ENCODE measurements around the gene TSC2.

TSC2 gene

GRCh38 chr16:2082171-2082982, 34.6 kb downstream of the TSC2 start:
- ChIA-PET CTCF (interaction anchor here (1.3 to 1.5 kb wide), 2 partner anchors 10 to 27 kb away, joined by 3 read pairs; no protein-coding TSS in a partner anchor), POLR2A (interaction anchor here (1.3 kb wide), 1 partner anchor 73 kb away, joined by 4 read pairs; the partner anchor contains the start of gene TRAF7)
- Histone ChIP-seq H3K4me3 (ENCODE audit: control insufficient read depth in 1 of 7, extremely low read depth in 1 of 7, insufficient read depth in 4 of 7, low read depth in 2 of 7, low read length in 6 of 7) (no peak overlapping the region), H3K27me3 (replicated peaks in 2 of 5; ENCODE audit: control insufficient read depth in 4 of 5, insufficient read depth in 5 of 5, low read length in 4 of 5) (no peaks in the 10 kb centered on the region), H3K9me3 (ENCODE audit: control extremely low read depth in 1 of 5, control insufficient read depth in 4 of 5, insufficient read depth in 2 of 5, low read depth in 1 of 5, low read length in 4 of 5) (no peaks in the 10 kb centered on the region), H3K4me1 (ENCODE audit: control extremely low read depth in 1 of 4, control insufficient read depth in 4 of 4, insufficient read depth in 4 of 4, low read length in 3 of 4) (no peaks in the 10 kb centered on the region), H3K36me3 (ENCODE audit: control insufficient read depth in 4 of 4, insufficient read depth in 4 of 4, low read length in 3 of 4) (peaks cover 5 to 90% (median 54%) of the 10 kb centered on the region in 4 experiments), H3K27ac (ENCODE audit: insufficient read depth in 1 of 2, low read depth in 1 of 2, low read length in 2 of 2, poor library complexity in 1 of 2, severe bottlenecking in 2 of 2) (no peak overlapping the region)
- no peak for DNase-seq
- WGBS (ENCODE audit: insufficient coverage) = 96% methylated on average over 30 of the region's 32 CpGs

GRCh38 chr16:2082983-2083364, 35.2 kb downstream of the TSC2 start:
- Histone ChIP-seq H3K9me3 (ENCODE audit: control extremely low read depth in 1 of 5, control insufficient read depth in 4 of 5, insufficient read depth in 2 of 5, low read depth in 1 of 5, low read length in 4 of 5) (no peaks in the 10 kb centered on the region), H3K4me1 (ENCODE audit: control extremely low read depth in 1 of 4, control insufficient read depth in 4 of 4, insufficient read depth in 4 of 4, low read length in 3 of 4) (no peaks in the 10 kb centered on the region), H3K4me3 (ENCODE audit: control insufficient read depth in 1 of 7, extremely low read depth in 1 of 7, insufficient read depth in 4 of 7, low read depth in 2 of 7, low read length in 6 of 7) (no peak overlapping the region), H3K36me3 (ENCODE audit: control insufficient read depth in 4 of 4, insufficient read depth in 4 of 4, low read length in 3 of 4) (peaks cover 5 to 93% (median 55%) of the 10 kb centered on the region in 4 experiments), H3K27me3 (replicated peaks in 2 of 5; ENCODE audit: control insufficient read depth in 4 of 5, insufficient read depth in 5 of 5, low read length in 4 of 5) (no peaks in the 10 kb centered on the region), H3K27ac (ENCODE audit: insufficient read depth in 1 of 2, low read depth in 1 of 2, low read length in 2 of 2, poor library complexity in 1 of 2, severe bottlenecking in 2 of 2) (no peak overlapping the region)
- no peak for DNase-seq
- POLR2A ChIA-PET = interaction anchor here (1.3 kb wide), 1 partner anchor 73 kb away, joined by 4 read pairs; the partner anchor contains the start of gene TRAF7
- 88% methylated on average over 15 of the region's 16 CpGs for WGBS (ENCODE audit: insufficient coverage)
- CTCF ChIA-PET = interaction anchor here (1.3 to 1.5 kb wide), 2 partner anchors 10 to 28 kb away, joined by 3 read pairs; no protein-coding TSS in a partner anchor

GRCh38 chr16:2083409-2083808, 35.6 kb downstream of the TSC2 start:
- Histone ChIP-seq H3K9me3 (ENCODE audit: control extremely low read depth in 1 of 5, control insufficient read depth in 4 of 5, insufficient read depth in 2 of 5, low read depth in 1 of 5, low read length in 4 of 5) (no peaks in the 10 kb centered on the region), H3K36me3 (ENCODE audit: control insufficient read depth in 4 of 4, insufficient read depth in 4 of 4, low read length in 3 of 4) (peaks cover 5 to 94% (median 57%) of the 10 kb centered on the region in 4 experiments), H3K4me1 (ENCODE audit: control extremely low read depth in 1 of 4, control insufficient read depth in 4 of 4, insufficient read depth in 4 of 4, low read length in 3 of 4) (no peaks in the 10 kb centered on the region), H3K27ac (ENCODE audit: insufficient read depth in 1 of 2, low read depth in 1 of 2, low read length in 2 of 2, poor library complexity in 1 of 2, severe bottlenecking in 2 of 2) (no peak overlapping the region), H3K4me3 (ENCODE audit: control insufficient read depth in 1 of 7, extremely low read depth in 1 of 7, insufficient read depth in 4 of 7, low read depth in 2 of 7, low read length in 6 of 7) (no peak overlapping the region), H3K27me3 (replicated peaks in 2 of 5; ENCODE audit: control insufficient read depth in 4 of 5, insufficient read depth in 5 of 5, low read length in 4 of 5) (no peaks in the 10 kb centered on the region)
- DNase-seq = no peak
- 96% methylated on average over 18 of the region's 19 CpGs for WGBS (ENCODE audit: insufficient coverage)
- ChIA-PET CTCF (interaction anchor here (1.5 kb wide), 1 partner anchor 11 kb away, joined by 3 read pairs; no protein-coding TSS in a partner anchor), POLR2A (no interaction called here)

- POLR2A ChIA-PET = no interaction called here
Observed at GRCh38 chr16:2083876-2084780, 36.3 kb downstream of the TSC2 start.

GRCh38 chr16:2084895-2085625, 37.3 kb downstream of the TSC2 start:
- Histone ChIP-seq H3K4me1 (ENCODE audit: control extremely low read depth in 1 of 4, control insufficient read depth in 4 of 4, insufficient read depth in 4 of 4, low read length in 3 of 4) (no peaks in the 10 kb centered on the region), H3K36me3 (ENCODE audit: control insufficient read depth in 4 of 4, insufficient read depth in 4 of 4, low read length in 3 of 4) (peaks cover under 1 to 95% (median 57%) of the 10 kb centered on the region in 4 experiments), H3K4me3 (ENCODE audit: control insufficient read depth in 1 of 7, extremely low read depth in 1 of 7, insufficient read depth in 4 of 7, low read depth in 2 of 7, low read length in 6 of 7) (no peak overlapping the region), H3K27ac (ENCODE audit: insufficient read depth in 1 of 2, low read depth in 1 of 2, low read length in 2 of 2, poor library complexity in 1 of 2, severe bottlenecking in 2 of 2) (no peak overlapping the region), H3K9me3 (ENCODE audit: control extremely low read depth in 1 of 5, control insufficient read depth in 4 of 5, insufficient read depth in 2 of 5, low read depth in 1 of 5, low read length in 4 of 5) (no peaks in the 10 kb centered on the region), H3K27me3 (replicated peaks in 2 of 5; ENCODE audit: control insufficient read depth in 4 of 5, insufficient read depth in 5 of 5, low read length in 4 of 5) (no peaks in the 10 kb centered on the region)
- WGBS (ENCODE audit: insufficient coverage) = 95% methylated on average over 19 of the region's 29 CpGs
- ChIA-PET CTCF (interaction anchor here (1.0 to 1.4 kb wide), 3 partner anchors 56 to 81 kb away, joined by 3 read pairs; no protein-coding TSS in a partner anchor), POLR2A (no interaction called here)
- no peak for DNase-seq

More at GRCh38 chr16:2083876-2084780, 36.3 kb downstream of the TSC2 start:
- no peak for DNase-seq
- 96% methylated on average over 33 of the region's 44 CpGs for WGBS (ENCODE audit: insufficient coverage)
- no peaks in the 10 kb centered on the region for H3K4me1 ChIP-seq (ENCODE audit: control extremely low read depth in 1 of 4, control insufficient read depth in 4 of 4, insufficient read depth in 4 of 4, low read length in 3 of 4)
- H3K36me3 ChIP-seq (ENCODE audit: control insufficient read depth in 4 of 4, insufficient read depth in 4 of 4, low read length in 3 of 4) = peaks cover 5 to 94% (median 55%) of the 10 kb centered on the region in 4 experiments
- CTCF ChIA-PET = interaction anchor here (1.0 to 1.4 kb wide), 2 partner anchors 56 to 80 kb away, joined by 3 read pairs; no protein-coding TSS in a partner anchor
- no peaks in the 10 kb centered on the region for H3K27me3 ChIP-seq (replicated peaks in 2 of 5; ENCODE audit: control insufficient read depth in 4 of 5, insufficient read depth in 5 of 5, low read length in 4 of 5)
- no peak overlapping the region for H3K27ac ChIP-seq (ENCODE audit: insufficient read depth in 1 of 2, low read depth in 1 of 2, low read length in 2 of 2, poor library complexity in 1 of 2, severe bottlenecking in 2 of 2)
- no peaks in the 10 kb centered on the region for H3K9me3 ChIP-seq (ENCODE audit: control extremely low read depth in 1 of 5, control insufficient read depth in 4 of 5, insufficient read depth in 2 of 5, low read depth in 1 of 5, low read length in 4 of 5)
- no peak overlapping the region for H3K4me3 ChIP-seq (ENCODE audit: control insufficient read depth in 1 of 7, extremely low read depth in 1 of 7, insufficient read depth in 4 of 7, low read depth in 2 of 7, low read length in 6 of 7)

GRCh38 chr16:2085669-2086068, 37.9 kb downstream of the TSC2 start:
- Histone ChIP-seq H3K36me3 (ENCODE audit: control insufficient read depth in 4 of 4, insufficient read depth in 4 of 4, low read length in 3 of 4) (peaks cover 2 to 98% (median 60%) of the 10 kb centered on the region in 4 experiments), H3K4me3 (ENCODE audit: control insufficient read depth in 1 of 7, extremely low read depth in 1 of 7, insufficient read depth in 4 of 7, low read depth in 2 of 7, low read length in 6 of 7) (no peak overlapping the region), H3K4me1 (ENCODE audit: control extremely low read depth in 1 of 4, control insufficient read depth in 4 of 4, insufficient read depth in 4 of 4, low read length in 3 of 4) (no peaks in the 10 kb centered on the region), H3K27me3 (replicated peaks in 2 of 5; ENCODE audit: control insufficient read depth in 4 of 5, insufficient read depth in 5 of 5, low read length in 4 of 5) (no peaks in the 10 kb centered on the region), H3K9me3 (ENCODE audit: control extremely low read depth in 1 of 5, control insufficient read depth in 4 of 5, insufficient read depth in 2 of 5, low read depth in 1 of 5, low read length in 4 of 5) (no peaks in the 10 kb centered on the region), H3K27ac (ENCODE audit: insufficient read depth in 1 of 2, low read depth in 1 of 2, low read length in 2 of 2, poor library complexity in 1 of 2, severe bottlenecking in 2 of 2) (no peak overlapping the region)
- ChIA-PET POLR2A (no interaction called here), CTCF (interaction anchor here (1.1 kb wide), 1 partner anchor 60 kb away, joined by 3 read pairs; no protein-coding TSS in a partner anchor)
- DNase-seq = no peak
- 93% methylated on average over 13 of the region's 14 CpGs for WGBS (ENCODE audit: insufficient coverage)
